ENCODE measurements around the gene NFS1.
"Not testable (repeated sequence)": the region's sequence is repeated elsewhere in the genome, so short reads cannot be mapped to it uniquely, and the experiment has no call there.

GRCh38 chr20:35723275-35723639 is 24.1 kb upstream of the NFS1 start:
- TF ChIP-seq, protein P1, sequence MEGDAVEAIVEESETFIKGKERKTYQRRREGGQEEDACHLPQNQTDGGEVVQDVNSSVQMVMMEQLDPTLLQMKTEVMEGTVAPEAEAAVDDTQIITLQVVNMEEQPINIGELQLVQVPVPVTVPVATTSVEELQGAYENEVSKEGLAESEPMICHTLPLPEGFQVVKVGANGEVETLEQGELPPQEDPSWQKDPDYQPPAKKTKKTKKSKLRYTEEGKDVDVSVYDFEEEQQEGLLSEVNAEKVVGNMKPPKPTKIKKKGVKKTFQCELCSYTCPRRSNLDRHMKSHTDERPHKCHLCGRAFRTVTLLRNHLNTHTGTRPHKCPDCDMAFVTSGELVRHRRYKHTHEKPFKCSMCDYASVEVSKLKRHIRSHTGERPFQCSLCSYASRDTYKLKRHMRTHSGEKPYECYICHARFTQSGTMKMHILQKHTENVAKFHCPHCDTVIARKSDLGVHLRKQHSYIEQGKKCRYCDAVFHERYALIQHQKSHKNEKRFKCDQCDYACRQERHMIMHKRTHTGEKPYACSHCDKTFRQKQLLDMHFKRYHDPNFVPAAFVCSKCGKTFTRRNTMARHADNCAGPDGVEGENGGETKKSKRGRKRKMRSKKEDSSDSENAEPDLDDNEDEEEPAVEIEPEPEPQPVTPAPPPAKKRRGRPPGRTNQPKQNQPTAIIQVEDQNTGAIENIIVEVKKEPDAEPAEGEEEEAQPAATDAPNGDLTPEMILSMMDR (IDR thresholded peaks at IDR 0.05), result not testable (repeated sequence)
- not testable (repeated sequence) for TF ChIP-seq POLR2A (IDR thresholded peaks at IDR 0.05)
